ENCODE measurements around the gene STK10.
A peak's percentile ranks its signal among the peaks of the same experiment; 100 is the strongest.
"Not testable (repeated sequence)": the region's sequence is repeated elsewhere in the genome, so short reads cannot be mapped to it uniquely, and the experiment has no call there.

The STK10 gene

GRCh38 chr5:172164769-172165212, 23.2 kb downstream of the STK10 start:
- DNase-seq, result no peak

DNA sequence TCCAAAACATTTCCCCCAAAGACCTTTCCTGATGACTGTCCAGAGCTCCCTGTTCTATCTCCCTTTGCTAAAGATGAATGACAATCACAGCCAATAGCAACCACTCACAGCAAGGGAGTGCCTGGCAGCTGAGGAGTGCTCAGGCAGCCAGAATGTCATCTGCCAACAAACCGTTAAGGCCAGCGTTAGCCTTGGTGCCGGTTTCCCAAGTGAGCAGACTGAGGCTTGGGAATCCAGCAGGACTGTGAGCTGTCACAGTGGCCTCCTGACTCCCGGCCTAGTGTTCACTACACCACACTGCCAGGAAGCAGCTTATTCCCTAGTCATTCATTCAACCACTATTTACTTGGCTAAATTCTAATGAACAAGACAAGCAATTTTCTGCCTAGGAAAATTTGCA, 24.7 kb downstream of the STK10 start:
- no peak for DNase-seq

GRCh38 chr5:172162987-172163343, 25.1 kb downstream of the STK10 start:
- DNase-seq, result no peak

GRCh38 chr5:172162323-172162986, 25.6 kb downstream of the STK10 start:
- peak in 1 of 2 experiments; percentile 8 for DNase-seq

GRCh38 chr5:172160506-172160905, 27.5 kb downstream of the STK10 start:
- DNase-seq, result no peak

DNA sequence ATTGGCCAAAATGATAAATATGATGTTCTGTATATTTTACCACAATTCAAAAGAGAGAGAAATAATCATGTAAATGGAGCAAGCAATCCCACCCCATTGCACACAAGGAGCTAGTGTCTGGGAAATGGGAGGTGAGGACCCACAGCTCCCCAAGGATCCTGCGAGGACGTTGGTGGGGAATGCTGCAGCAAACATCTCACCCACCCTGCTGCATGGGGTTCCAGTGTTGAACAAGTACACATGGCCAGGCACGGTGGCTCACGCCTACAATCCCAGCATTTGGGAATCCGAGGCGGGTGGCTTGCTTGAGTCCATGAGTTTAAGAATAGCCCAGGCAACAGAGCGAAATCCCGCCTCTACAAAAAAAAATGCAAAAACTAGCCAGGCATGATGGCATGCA, 29.0 kb downstream of the STK10 start:
- DNase-seq, result no peak

DNA sequence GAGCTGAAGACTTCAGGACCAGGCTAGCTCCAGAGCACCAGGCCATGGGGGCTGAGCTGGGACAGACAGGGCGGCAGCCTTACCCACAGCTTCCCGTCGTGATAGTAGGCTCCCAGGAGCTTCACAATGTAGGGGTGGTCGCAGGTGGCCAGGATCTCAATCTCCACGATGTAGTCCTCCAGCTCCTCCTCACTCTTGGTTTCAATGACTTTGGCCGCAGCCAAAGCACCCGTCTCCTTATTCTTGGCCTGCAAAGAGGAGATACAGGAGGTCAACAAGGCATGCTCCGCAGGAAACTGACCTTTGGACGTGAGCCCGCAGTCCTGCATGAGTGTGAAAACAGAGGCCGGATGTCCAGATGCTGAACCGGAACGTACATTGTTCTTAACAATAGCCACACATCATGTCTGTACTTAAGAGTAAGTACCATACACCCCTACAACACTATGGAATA, 31.5 kb downstream of the STK10 start:
- no peak for DNase-seq

- not testable (repeated sequence) for DNase-seq
Measured at GRCh38 chr5:172155101-172155500, 32.9 kb downstream of the STK10 start.

- DNase-seq, result no peak
Measured at GRCh38 chr5:172153695-172154094, 34.3 kb downstream of the STK10 start.

DNA sequence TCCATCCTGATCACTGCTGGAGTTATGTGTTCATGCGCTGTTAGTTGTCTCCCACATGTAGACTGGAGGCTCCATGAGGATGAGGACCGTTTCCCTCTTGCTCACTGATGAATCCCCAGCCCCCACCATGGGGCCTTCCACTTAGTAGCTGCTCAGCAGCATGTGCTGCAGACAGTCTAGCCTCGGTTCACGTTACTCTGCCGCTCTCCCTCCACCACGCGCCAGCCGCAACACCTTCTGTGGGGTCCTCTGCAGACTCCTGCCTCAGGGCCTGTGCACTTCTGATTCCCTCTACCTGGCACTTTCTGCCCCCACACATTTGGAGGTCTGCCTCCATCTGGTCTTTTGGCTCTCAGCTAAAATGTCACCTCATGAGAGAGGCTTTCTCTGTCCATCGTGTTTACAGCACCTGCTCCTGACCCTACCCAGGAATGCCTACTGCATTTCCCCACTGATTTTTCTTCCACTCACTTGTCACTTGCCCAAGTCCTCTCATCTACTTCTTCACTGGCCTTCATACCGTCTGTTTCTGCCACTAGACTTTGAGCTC, 36.3 kb downstream of the STK10 start:
- DNase-seq, result no peak

GRCh38 chr5:172150514-172151425, 37.3 kb downstream of the STK10 start:
- peak; percentile 95 to 96 for DNase-seq

GRCh38 chr5:172149481-172149880, 38.5 kb downstream of the STK10 start:
- DNase-seq, result not testable (repeated sequence)

DNA sequence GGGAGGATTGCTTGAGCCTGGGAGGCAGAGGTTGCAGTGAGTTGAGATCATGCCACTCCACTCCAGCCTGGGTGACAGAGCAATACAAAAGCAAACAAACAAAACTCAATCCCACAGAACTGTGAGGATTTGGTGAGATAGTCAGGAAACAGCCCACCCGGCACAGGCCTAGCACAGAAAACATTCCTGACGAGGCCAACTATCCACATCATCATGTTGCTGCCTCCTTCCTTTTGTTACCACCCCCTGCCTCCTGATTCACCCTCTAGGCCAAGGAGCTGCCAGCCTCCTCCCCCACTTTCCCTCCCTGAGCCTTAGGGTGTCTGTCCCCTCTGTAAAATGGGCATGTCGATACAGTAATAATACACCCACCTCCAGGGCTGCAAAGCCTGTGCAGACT, 39.0 kb downstream of the STK10 start:
- no peak for DNase-seq

- no peak for DNase-seq
Measured at GRCh38 chr5:172148381-172148780, 39.6 kb downstream of the STK10 start.

DNA sequence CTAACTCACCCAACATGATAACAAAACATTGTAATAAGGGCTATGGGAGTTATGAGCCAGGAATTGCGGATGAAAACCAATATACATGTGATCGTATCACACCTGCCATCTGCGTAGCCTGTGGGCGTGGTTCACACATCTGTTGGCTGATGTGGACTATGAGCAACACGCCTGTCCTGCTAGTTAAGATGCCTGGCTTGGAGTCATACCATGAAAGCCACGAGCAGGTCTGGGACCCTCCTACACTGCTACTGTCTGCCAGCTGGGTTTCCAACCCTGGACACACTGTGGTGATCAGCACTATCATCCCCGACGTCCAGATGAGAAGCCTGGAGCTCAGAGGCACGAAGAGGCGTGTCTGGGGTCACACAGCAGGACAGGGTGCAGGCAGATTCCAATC, 40.2 kb downstream of the STK10 start:
- DNase-seq, result no peak

- DNase-seq, result no peak
Measured at GRCh38 chr5:172146748-172147092, 41.3 kb downstream of the STK10 start.

DNA sequence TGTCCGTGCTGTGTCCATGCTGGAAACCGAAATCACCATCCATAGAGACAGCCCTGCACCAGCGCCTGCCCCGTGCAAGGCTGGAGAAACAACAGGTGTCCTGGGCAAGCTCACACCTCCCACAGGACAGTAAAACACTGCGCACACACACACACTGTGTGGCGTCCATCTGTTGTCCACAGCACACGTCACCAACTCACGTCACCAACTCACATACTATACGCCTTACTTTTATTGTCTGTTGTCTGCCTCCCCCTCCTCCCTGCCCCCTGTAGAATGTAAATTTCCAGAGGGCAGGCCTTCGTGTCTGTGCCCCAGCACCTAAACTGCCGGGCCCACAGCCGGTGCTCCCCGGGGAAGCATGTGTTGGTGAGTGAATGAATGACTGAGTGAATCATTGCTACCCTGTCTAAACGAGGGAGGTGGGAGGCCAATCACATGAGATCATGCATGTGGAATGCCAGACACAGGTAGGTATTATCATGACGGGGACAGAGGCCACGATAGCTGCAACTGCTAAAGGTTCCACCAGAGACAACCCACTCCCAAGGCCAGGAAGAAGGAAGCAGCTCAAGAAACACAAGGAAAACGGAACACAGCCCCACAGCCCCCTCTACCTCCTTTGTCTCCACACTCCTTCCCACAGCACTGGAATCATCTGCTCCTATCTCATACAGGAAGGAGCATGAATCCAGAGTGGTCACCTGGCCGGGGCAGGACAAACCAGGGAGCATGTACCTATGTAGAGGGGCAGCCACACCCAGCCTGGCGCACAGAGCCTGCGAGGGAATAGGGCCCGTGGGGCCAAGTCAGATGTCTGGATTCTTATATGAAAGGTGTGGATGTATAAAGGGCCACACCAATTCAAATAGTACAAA, 41.9 kb downstream of the STK10 start:
- no peak for DNase-seq

- DNase-seq, result no peak
Measured at GRCh38 chr5:172144931-172145869, 42.8 kb downstream of the STK10 start.

GRCh38 chr5:172144291-172144815, 43.7 kb downstream of the STK10 start:
- DNase-seq, result no peak

DNA sequence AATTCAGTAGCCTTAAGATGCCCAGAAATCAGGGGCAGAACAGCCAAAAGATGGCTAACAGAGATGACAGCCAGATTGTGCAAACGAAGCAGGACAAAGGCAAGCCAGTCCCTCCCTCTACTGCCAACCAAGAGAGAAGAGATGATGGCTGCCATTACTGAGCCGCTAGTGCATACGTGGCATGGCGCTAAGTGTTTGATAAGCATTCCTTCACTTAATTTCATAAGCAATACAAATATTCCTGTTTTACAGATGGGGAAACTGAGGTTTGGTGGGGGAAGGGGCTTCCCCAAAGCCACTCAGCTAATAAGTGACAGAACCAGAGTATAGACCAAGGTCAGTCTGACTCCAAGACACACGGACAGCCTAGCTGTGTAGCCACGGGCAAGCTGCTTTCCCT, 44.1 kb downstream of the STK10 start:
- no peak for DNase-seq

DNA sequence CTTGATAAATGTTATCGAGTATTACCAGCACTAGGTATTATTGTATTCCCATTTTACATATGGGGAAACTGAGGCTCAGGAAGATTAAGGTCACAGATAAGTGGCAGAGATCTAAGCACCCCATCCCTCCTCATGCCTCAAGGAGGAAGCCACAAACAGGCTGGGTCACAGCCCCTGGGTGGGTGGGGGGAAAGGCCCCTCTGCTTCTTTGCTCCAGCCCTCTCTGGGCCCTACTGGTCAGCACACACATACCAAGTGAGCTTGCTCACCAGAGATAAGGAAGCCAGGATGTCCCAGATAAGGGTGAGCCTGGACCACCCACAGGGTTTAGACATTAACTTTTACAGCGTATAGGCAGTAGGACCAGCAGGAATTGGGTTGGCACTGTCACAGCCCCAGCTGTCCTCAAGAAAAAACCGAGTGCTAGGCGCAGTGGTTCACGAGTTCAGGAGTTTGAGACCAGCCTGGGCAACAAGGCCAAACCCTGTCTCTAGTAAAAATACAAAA, 45.3 kb downstream of the STK10 start:
- DNase-seq, result no peak
